IMR-90 (cell line): Measurements from ENCODE around the gene RTL5. TPM values are rescaled to one million over a fixed set of nuclear protein-coding genes. Genes with fewer than 3 reads are reported as not detected.

Experiments
- ATAC-seq: fragments of 200-7000 bp; cut with Tn5 transposase; 2 replicates; pipeline ENCODE4 v1.9.1; 2020; ENCODE audit warnings: low read depth, mild to moderate bottlenecking, moderate library complexity
- BruUV-seq: library from RNA; stranded (reverse); fragments of 400-500 nt; replicated peaks from 2 replicates; lab custom pipeline; 2021; lab: Mats Ljungman, UMichigan
- CTCF ChIA-PET: fragments of 300-600 bp; formaldehyde crosslinking; extraction: SDS; loops from one replicate; lab custom pipeline; 2021; ENCODE audit warnings: antibody characterized with exemption; lab: Yijun Ruan, JAX
- POLR2A ChIA-PET: fragments of 300-600 bp; sonication (Branson Sonifier 250); formaldehyde crosslinking; loops from one replicate; lab custom pipeline; 2022; ENCODE audit warnings: antibody characterized with exemption; ENCODE audit not compliant: unreplicated experiment; lab: Charles Lee
- DNase-seq: peaks from one replicate; pipeline ENCODE4 v3.0.0; 2013
- H2AFZ ChIP-seq: replicated peaks from 2 replicates; pipeline ENCODE3; 2013; ENCODE audit warnings: low read length, mild to moderate bottlenecking; ENCODE audit not compliant: poor library complexity
- H2AK5ac ChIP-seq: 2 replicates; pipeline ENCODE4 v1.6.1; 2013; ENCODE audit warnings: low read depth, low read length, inconsistent platforms
- H2AK9ac ChIP-seq: replicated peaks from 2 replicates; pipeline ENCODE3; 2013; ENCODE audit warnings: mild to moderate bottlenecking, low read depth, low read length, moderate library complexity; ENCODE audit not compliant: poor library complexity
- H2BK120ac ChIP-seq: 2 replicates; pipeline ENCODE4 v1.6.1; 2013; ENCODE audit warnings: low read depth, low read length, inconsistent platforms
- H2BK15ac ChIP-seq: 3 replicates; pipeline ENCODE4 v1.6.1; 2013; ENCODE audit warnings: low read depth, low read length, inconsistent platforms
- H2BK20ac ChIP-seq: 2 replicates; pipeline ENCODE4 v1.6.1; 2013; ENCODE audit warnings: low read depth, mild to moderate bottlenecking, inconsistent platforms, low read length, moderate library complexity
- H2BK5ac ChIP-seq: 2 replicates; pipeline ENCODE4 v1.6.1; 2013; ENCODE audit warnings: mild to moderate bottlenecking, low read depth, low read length, inconsistent platforms; ENCODE audit not compliant: poor library complexity, severe bottlenecking
- H3K14ac ChIP-seq: replicated peaks from 2 replicates; pipeline ENCODE4 v1.6.1; 2013; ENCODE audit warnings: low read depth, low read length, inconsistent platforms
- H3K18ac ChIP-seq: 2 replicates; pipeline ENCODE4 v1.6.1; 2013; ENCODE audit warnings: low read depth, low read length, control low read depth
- H3K23ac ChIP-seq: 2 replicates; pipeline ENCODE4 v1.6.1; 2013; ENCODE audit warnings: low read depth, low read length, inconsistent platforms
- H3K27ac ChIP-seq: 2 replicates; pipeline ENCODE4 v1.5.1; 2013; ENCODE audit warnings: mild to moderate bottlenecking, control low read depth, low read length; ENCODE audit not compliant: insufficient read depth
- H3K27me3 ChIP-seq: 2 replicates; pipeline ENCODE4 v1.6.1; 2013; ENCODE audit warnings: low read length; ENCODE audit not compliant: control insufficient read depth, insufficient read depth
- H3K36me3 ChIP-seq: 2 replicates; pipeline ENCODE4 v1.6.1; 2013; ENCODE audit warnings: low read length, mixed read lengths; ENCODE audit not compliant: control insufficient read depth, insufficient read depth
- H3K4ac ChIP-seq: 2 replicates; pipeline ENCODE4 v1.6.1; 2013; ENCODE audit warnings: low read depth, low read length, inconsistent platforms
- H3K4me1 ChIP-seq: 2 replicates; pipeline ENCODE4 v1.6.1; 2013; ENCODE audit warnings: low read length, mixed read lengths; ENCODE audit not compliant: control insufficient read depth, insufficient read depth
- H3K4me2 ChIP-seq: 2 replicates; pipeline ENCODE4 v1.6.1; 2013; ENCODE audit warnings: low read depth, mild to moderate bottlenecking, control low read depth, low read length, moderate library complexity
- H3K4me3 ChIP-seq: 2 replicates; pipeline ENCODE4 v1.5.1; 2013; ENCODE audit warnings: low read depth, mild to moderate bottlenecking, control low read depth, low read length, moderate library complexity; ENCODE audit not compliant: insufficient read depth
- H3K56ac ChIP-seq: 2 replicates; pipeline ENCODE4 v1.6.1; 2013; ENCODE audit warnings: low read length, inconsistent platforms; ENCODE audit not compliant: insufficient read depth; ENCODE audit errors: extremely low read depth
- H3K79me1 ChIP-seq, 2 experiments: 2 replicates each; pipeline ENCODE4 v1.6.1; 2013; ENCODE audit warnings: low read length in 2 of 2, inconsistent platforms in 1 of 2, low read depth in 1 of 2
- H3K9ac ChIP-seq: 2 replicates; pipeline ENCODE4 v1.6.1; 2013; ENCODE audit warnings: low read depth, low read length, control low read depth
- H3K9me1 ChIP-seq: 2 replicates; pipeline ENCODE4 v1.6.1; 2013; ENCODE audit warnings: low read length, inconsistent platforms; ENCODE audit not compliant: insufficient read depth
- H3K9me3 ChIP-seq: 2 replicates; pipeline ENCODE4 v1.6.1; 2013; ENCODE audit warnings: low read length; ENCODE audit not compliant: control insufficient read depth, insufficient read depth
- H4K20me1 ChIP-seq: 2 replicates; pipeline ENCODE4 v1.6.1; 2013; ENCODE audit warnings: low read length, inconsistent platforms; ENCODE audit not compliant: insufficient read depth
- H4K5ac ChIP-seq: 2 replicates; pipeline ENCODE4 v1.6.1; 2013; ENCODE audit warnings: mild to moderate bottlenecking, low read depth, low read length, control low read depth
- H4K8ac ChIP-seq, 2 experiments: 2 replicates each; pipeline ENCODE4 v1.6.1; 2013; ENCODE audit warnings: low read depth in 2 of 2, low read length in 2 of 2, control low read depth in 1 of 2, inconsistent platforms in 1 of 2
- H4K91ac ChIP-seq: 2 replicates; pipeline ENCODE4 v1.6.1; 2013; ENCODE audit warnings: low read depth, low read length, inconsistent platforms; ENCODE audit not compliant: insufficient read depth
- BHLHE40 ChIP-seq: fragments of 150-350 bp; IDR thresholded peaks from 2 replicates; pipeline ENCODE4 v1.6.1; 2016; ENCODE audit warnings: mild to moderate bottlenecking, low read depth, low read length
- CEBPB ChIP-seq: IDR thresholded peaks from 2 replicates; pipeline ENCODE4 v1.6.1; 2012; ENCODE audit warnings: low read depth, low read length, improper control_type of control experiment
- CHD1 ChIP-seq: IDR thresholded peaks from 2 replicates; pipeline ENCODE4 v1.6.1; 2012; ENCODE audit warnings: low read depth, low read length, improper control_type of control experiment
- FOS ChIP-seq: fragments of 150-350 bp; IDR thresholded peaks from 2 replicates; pipeline ENCODE4 v1.6.1; 2016; ENCODE audit warnings: low read depth, low read length
- MAZ ChIP-seq: IDR thresholded peaks from 2 replicates; pipeline ENCODE4 v1.6.1; 2012; ENCODE audit warnings: low read depth, mild to moderate bottlenecking, low read length, improper control_type of control experiment, moderate library complexity, borderline replicate concordance
- MXI1 ChIP-seq: IDR thresholded peaks from 2 replicates; pipeline ENCODE4 v1.6.1; 2012; ENCODE audit warnings: low read depth, mild to moderate bottlenecking, low read length, moderate library complexity, borderline replicate concordance
- POLR2A ChIP-seq: IDR thresholded peaks from 2 replicates; pipeline ENCODE4 v1.6.1; 2012; ENCODE audit warnings: mild to moderate bottlenecking, low read depth, low read length
- RAD21 ChIP-seq: IDR thresholded peaks from 2 replicates; pipeline ENCODE4 v1.6.1; 2012; ENCODE audit warnings: low read length, improper control_type of control experiment
- RCOR1 ChIP-seq: IDR thresholded peaks from 2 replicates; pipeline ENCODE4 v1.6.1; 2012; ENCODE audit warnings: mild to moderate bottlenecking, low read length, improper control_type of control experiment; ENCODE audit not compliant: insufficient replicate concordance
- RFX5 ChIP-seq: IDR thresholded peaks from 2 replicates; pipeline ENCODE4 v1.8.0; 2012; ENCODE audit warnings: low read depth, mild to moderate bottlenecking, low read length, moderate library complexity
- WGBS, 2 experiments: methylation state at CpG; one replicate each; pipeline versions ENCODE4 v1.1.5 to v1.1.7; 2013; ENCODE audit warnings: missing lambda C conversion rate in 2 of 2; ENCODE audit not compliant: insufficient read length in 1 of 2; ENCODE audit errors: extremely low coverage in 2 of 2; 5-methylcytosine and 5-hydroxymethylcytosine counted together
- dilution Hi-C: fragments of 300-500 bp; cut with HindIII; formaldehyde crosslinking; loops from one replicate; pipeline ENCODE4 v1.14.3; 2018; ENCODE audit warnings: low sequenced_read_pairs; ENCODE audit not compliant: unreplicated experiment
- in situ Hi-C: fragments of 300-500 bp; cut with MboI; formaldehyde crosslinking; loops from 3 replicates; pipeline ENCODE4 v1.14.3; 2019; ENCODE audit warnings: low sequenced_read_pairs, inconsistent platforms, mixed read lengths
- intact Hi-C: fragments of 100-400 bp; cut with micrococcal nuclease; formaldehyde crosslinking; loops from 2 replicates; pipeline ENCODE4 v1.10.0; 2022
- polyA plus RNA-seq, 3 experiments: library from polyadenylated mRNA; depleted of rRNA; stranded (reverse); fragments of >200 nt; gene quantifications; 2 replicates each; pipeline ENCODE4 v1.2.3, GENCODE V29; 2012; ENCODE audit warnings: low replicate concordance in 1 of 3
- total RNA-seq: library from RNA; depleted of rRNA; stranded (reverse); fragments of >200 nt; gene quantifications from 2 replicates; pipeline ENCODE4 v1.2.3, GENCODE V29; 2012
- TF ChIP-seq, protein P1 (sequence below): conservative IDR thresholded peaks from 2 replicates; pipeline ENCODE4 v1.5.1; 2012; ENCODE audit warnings: mild to moderate bottlenecking, low read depth, low read length, improper control_type of control experiment
- TF ChIP-seq, protein P2 (sequence below): fragments of 150-350 bp; IDR thresholded peaks from 2 replicates; pipeline ENCODE4 v1.6.1; 2017; ENCODE audit warnings: mild to moderate bottlenecking, antibody characterized with exemption, low read length, low read depth
- TF ChIP-seq, protein P3 (sequence below): fragments of 150-350 bp; IDR thresholded peaks from 2 replicates; pipeline ENCODE4 v1.6.1; 2016; ENCODE audit warnings: low read depth, mild to moderate bottlenecking, low read length, moderate library complexity, borderline replicate concordance

The RTL5 gene
- total and polyA plus RNA-seq, 2 of the 4 experiments (the other 2 are of a cell fraction) = 0.90 to 2.5 TPM

DNA sequence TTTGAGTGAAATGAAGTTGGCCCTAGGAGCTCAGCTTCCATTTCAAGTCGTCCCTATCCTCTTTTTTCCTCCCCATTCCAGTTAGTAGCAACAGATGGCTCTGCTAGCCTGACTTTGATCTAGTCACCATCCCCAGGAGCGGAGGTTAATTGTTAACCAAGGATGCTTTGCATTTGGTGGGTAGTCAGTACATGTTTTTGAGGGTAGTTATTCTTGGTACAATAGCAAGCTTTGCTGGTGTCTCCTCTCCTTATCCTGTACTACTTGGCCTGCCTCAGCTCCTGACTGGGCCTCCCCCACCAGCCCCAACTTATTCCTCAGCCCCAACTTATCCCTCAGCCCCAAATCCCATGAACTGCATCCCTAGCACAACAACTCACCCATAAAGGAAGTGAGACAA, 14.8 kb upstream of the RTL5 start:
- ATAC-seq = no peak
- H3K9ac ChIP-seq = no peak overlapping the region
- dilution Hi-C loops = no loop called here

More for the DNA sequence above, 14.8 kb upstream of the RTL5 start:
- Histone ChIP-seq H3K23ac (no peak overlapping the region), H4K20me1 (no peaks in the 10 kb centered on the region), H3K27ac (no peak overlapping the region), H3K27me3 (peaks cover 37% of the 10 kb centered on the region), H3K4me1 (no peaks in the 10 kb centered on the region), H4K8ac (no peak overlapping the region), H4K91ac (no peak overlapping the region), H3K9me1 (no peaks in the 10 kb centered on the region), H3K4me2 (no peak overlapping the region), H2AFZ (no peak overlapping the region), H2BK120ac (no peak overlapping the region), H2AK5ac (no peak overlapping the region), H3K36me3 (no peaks in the 10 kb centered on the region), H3K18ac (no peak overlapping the region), H3K56ac (no peak overlapping the region), H2BK5ac (no peak overlapping the region), H3K4me3 (no peak overlapping the region), H3K14ac (no peak overlapping the region), H2BK20ac (no peak overlapping the region), H3K4ac (no peak overlapping the region), H3K79me1 (no peaks in the 10 kb centered on the region), H3K9me3 (no peaks in the 10 kb centered on the region), H4K5ac (no peak overlapping the region), H2AK9ac (no peak overlapping the region), H2BK15ac (no peak overlapping the region)
- no TSS peak for BruUV-seq
- TF ChIP-seq FOS = no peak
- no peak for TF ChIP-seq POLR2A
- no peak for TF ChIP-seq MXI1
- TF ChIP-seq CEBPB = no peak
- no peak for TF ChIP-seq RFX5
- no peak for TF ChIP-seq MAZ
- TF ChIP-seq, protein P1, sequence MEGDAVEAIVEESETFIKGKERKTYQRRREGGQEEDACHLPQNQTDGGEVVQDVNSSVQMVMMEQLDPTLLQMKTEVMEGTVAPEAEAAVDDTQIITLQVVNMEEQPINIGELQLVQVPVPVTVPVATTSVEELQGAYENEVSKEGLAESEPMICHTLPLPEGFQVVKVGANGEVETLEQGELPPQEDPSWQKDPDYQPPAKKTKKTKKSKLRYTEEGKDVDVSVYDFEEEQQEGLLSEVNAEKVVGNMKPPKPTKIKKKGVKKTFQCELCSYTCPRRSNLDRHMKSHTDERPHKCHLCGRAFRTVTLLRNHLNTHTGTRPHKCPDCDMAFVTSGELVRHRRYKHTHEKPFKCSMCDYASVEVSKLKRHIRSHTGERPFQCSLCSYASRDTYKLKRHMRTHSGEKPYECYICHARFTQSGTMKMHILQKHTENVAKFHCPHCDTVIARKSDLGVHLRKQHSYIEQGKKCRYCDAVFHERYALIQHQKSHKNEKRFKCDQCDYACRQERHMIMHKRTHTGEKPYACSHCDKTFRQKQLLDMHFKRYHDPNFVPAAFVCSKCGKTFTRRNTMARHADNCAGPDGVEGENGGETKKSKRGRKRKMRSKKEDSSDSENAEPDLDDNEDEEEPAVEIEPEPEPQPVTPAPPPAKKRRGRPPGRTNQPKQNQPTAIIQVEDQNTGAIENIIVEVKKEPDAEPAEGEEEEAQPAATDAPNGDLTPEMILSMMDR = no peak
- TF ChIP-seq, protein P2, sequence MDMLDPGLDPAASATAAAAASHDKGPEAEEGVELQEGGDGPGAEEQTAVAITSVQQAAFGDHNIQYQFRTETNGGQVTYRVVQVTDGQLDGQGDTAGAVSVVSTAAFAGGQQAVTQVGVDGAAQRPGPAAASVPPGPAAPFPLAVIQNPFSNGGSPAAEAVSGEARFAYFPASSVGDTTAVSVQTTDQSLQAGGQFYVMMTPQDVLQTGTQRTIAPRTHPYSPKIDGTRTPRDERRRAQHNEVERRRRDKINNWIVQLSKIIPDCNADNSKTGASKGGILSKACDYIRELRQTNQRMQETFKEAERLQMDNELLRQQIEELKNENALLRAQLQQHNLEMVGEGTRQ = no peak
- TF ChIP-seq, protein P3, sequence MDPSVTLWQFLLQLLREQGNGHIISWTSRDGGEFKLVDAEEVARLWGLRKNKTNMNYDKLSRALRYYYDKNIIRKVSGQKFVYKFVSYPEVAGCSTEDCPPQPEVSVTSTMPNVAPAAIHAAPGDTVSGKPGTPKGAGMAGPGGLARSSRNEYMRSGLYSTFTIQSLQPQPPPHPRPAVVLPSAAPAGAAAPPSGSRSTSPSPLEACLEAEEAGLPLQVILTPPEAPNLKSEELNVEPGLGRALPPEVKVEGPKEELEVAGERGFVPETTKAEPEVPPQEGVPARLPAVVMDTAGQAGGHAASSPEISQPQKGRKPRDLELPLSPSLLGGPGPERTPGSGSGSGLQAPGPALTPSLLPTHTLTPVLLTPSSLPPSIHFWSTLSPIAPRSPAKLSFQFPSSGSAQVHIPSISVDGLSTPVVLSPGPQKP = no peak
- TF ChIP-seq CHD1 = no peak
- no peak for TF ChIP-seq BHLHE40
- TF ChIP-seq RCOR1 = no peak
- TF ChIP-seq RAD21 = no peak
- in situ Hi-C loops (no loop called here), intact Hi-C loops (no loop called here)
- ChIA-PET CTCF (no interaction called here), POLR2A (no interaction called here)
- DNase-seq = no peak
- WGBS, 2 experiments = no CpG with 5 or more reads among the region's 2 CpGs
